Epithelial cell of prostate (primary cell): ENCODE measurements around the gene TBXAS1.

Experiments
- DNase-seq: peaks from one replicate; pipeline ENCODE4 v3.0.0-alpha.2; 2011; ENCODE audit warnings: low read depth, low spot score
- H3K27ac ChIP-seq: fragments of 450-650 bp; 2 replicates; pipeline ENCODE4 v1.5.1; 2017; ENCODE audit warnings: mild to moderate bottlenecking

Gene TBXAS1

DNA sequence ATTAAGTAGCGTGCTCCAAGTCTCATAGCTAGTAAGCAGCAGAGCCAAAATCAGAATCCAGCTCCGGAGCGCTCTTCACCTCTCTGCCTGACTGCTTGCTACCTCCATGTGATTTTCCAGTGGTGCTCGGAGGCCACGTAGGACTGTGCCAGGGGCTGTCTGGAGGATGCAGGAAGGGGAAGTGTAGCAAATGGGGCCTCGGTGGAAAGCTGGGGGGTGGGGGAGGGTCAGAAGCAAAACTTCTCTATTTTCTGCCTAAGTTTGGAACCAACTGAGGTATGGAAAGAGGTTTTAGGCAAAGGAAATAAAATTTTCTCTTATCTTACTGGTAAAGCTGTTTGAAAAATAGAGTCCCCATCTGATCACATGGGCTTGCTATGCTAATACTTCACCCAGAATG, 108.7 kb downstream of the TBXAS1 start:
- no peak for DNase-seq
- no peak overlapping the region for H3K27ac ChIP-seq

DNA sequence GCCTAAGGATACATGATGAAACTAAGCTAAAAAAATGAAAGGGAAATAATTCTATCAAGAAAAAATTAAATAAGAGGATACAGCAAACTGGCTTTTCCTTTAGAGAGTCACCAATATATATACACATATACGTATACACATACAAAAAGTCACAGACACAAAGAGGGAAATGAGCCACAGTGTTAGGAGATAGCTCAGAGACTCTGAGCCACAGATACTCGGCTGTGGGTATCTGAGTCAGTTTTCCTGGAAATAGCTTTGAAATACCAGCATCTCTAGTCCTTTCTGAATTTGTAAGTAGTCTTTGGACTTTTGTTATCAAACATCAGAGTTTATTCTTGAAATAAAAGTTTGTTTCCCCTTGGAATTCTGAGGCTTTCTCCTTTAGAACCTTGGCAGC, 111.8 kb downstream of the TBXAS1 start:
- H3K27ac ChIP-seq = no peak overlapping the region
- DNase-seq = no peak

DNA sequence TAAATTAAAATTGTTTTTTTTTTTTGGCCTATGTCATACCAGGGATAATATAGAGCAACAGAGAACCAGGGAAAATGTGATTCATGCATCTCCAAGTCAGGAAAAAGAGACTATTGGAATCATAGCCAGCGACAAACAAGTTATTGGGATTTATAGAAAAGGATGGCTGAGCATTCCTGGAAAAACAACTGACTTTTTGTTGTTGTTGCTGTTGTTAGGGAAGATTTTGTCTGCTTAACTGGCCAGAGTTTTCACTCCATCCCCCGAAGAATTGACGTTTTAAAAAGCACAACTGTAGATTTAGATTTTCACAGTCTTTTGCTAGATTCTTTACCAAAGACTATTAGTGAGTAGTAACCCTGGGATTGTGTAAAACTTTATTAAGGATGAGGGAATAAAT, 112.4 kb downstream of the TBXAS1 start:
- no peak overlapping the region for H3K27ac ChIP-seq
- DNase-seq = no peak

DNA sequence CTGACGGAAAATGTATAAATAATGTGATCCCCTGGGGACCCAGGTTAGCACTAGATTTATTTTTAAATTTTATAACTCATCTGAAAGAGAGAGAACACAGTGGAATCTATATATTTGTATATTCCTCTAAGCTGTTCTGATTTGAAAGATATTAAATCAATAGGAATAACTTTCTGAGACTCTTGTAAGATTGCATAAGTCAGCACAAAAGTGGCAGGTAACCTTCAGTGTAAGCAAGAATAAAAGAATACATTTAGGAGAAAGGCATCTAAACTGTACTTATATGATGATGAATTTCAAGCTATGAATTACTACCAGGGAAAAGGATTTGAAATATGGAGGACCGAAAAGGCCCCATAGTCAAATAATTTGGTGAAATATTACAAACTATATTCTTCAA, 112.8 kb downstream of the TBXAS1 start:
- no peak for DNase-seq
- H3K27ac ChIP-seq = no peak overlapping the region

DNA sequence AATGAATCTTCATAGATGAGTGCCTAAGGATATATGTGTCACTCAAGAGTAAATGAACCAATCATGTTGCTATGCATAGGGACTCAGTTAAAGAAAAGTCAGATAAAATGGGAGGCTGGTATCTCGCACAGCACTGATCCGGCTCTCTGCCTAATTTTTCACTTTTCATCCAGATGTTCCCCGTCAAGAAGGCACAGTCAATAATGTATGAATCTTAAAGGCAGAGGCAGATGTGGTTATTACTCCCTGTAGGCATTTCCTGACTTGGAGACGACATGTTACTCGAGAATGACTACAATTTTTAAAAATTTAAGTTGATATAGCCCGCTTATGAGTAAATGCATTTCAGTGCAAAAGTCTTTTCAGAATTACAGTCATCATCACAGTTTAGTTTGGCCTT, 113.6 kb downstream of the TBXAS1 start:
- DNase-seq = no peak

DNA sequence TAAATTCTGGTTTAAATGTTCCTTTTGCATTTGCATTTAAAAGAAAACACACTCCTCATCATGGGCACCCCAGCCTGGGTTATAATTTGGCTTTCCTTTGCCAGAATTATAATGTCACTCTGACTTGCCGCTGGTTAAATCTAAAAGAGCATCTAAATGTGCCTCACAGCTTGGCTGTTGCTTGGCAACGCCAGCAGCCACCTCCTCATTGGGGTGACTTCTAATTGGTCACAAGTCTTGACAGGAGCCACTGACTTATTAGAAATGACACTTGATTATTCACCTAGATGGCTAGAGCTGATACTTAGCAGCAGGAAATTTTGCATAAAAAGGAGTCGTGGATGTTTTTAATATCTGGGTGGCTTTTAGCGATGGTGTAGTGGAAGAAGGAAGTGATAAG, 114.3 kb downstream of the TBXAS1 start:
- DNase-seq = no peak
- H3K27ac ChIP-seq = no peak overlapping the region

More for the DNA sequence above, 113.6 kb downstream of the TBXAS1 start:
- no peak overlapping the region for H3K27ac ChIP-seq

DNA sequence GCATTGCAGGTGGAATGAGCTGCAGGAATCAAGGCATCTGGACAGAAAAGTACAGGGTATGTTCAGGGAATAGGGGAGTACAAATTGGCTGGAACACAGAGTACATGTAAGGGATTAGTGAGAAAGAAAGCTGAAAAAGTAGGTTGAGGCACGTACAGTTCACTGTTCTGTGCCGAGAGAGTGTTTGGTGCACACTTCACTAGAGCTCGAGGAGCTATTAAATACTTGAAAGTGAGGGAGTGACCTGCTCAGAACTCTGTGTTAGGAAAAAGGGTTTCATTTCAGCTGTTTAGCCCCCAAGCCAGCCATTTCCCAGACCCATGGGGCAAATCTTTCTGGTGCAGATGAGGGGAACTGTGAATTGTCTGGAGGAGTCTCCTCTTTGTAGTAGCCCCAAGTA, 115.2 kb downstream of the TBXAS1 start:
- DNase-seq = no peak
- H3K27ac ChIP-seq = no peak overlapping the region

DNA sequence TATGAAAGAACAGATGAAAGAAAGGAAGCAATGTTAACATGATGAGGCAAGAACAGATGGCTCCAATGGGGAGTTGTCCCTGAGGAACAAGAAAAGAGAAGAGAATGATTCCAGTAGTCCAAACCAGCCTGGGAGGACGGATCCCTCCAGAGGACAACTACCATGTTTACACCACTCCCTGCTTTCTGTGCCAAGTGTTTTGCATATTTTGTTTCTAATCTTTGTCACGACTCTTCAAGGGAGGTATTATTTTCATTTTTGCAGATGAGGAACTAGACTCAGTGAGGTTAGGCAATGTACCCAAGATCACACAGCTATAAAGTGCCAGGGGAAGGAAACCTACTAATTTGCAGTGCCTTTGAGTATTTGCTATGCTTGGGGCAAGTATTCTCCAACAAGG, 117.5 kb downstream of the TBXAS1 start:
- DNase-seq = no peak
- H3K27ac ChIP-seq = no peak overlapping the region

DNA sequence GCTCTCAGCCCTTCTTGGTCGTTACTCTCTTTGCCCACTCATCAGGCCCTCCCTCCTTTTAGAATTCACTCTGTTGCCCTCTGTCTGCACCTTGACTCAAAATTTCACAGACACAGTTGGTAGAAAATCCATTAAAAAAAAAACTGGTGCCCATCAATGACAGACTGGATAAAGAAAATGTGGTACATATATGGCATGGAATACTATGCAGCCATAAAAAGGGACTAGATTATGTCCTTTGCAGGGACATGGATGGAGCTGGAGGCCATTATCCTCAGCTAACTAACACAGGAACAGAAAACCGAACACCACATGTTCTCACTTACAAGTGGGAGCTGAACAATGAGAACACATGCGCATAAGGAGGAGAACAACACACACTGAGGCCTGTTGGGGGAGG, 118.0 kb downstream of the TBXAS1 start:
- no peak for DNase-seq
- H3K27ac ChIP-seq = no peak overlapping the region

DNA sequence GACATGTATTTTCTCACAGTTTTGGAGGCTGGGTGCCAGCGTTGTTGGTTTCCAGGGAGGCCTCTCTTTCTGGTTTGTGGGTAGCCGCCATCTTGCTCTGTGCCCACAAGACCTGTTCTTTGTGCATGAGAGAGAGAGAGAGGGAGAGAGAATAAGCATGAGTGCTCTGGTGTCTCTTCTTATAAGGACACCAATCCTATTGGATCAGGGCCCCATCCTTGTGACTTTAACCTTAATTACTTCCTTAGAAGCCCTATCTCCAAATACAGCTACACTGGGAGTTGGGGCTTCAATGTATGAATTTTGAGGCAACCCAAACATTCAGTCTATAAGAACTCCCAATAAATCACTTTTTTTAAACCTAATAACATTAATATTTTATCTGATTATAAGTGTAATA, 119.1 kb downstream of the TBXAS1 start:
- H3K27ac ChIP-seq = no peak overlapping the region
- no peak for DNase-seq

DNA sequence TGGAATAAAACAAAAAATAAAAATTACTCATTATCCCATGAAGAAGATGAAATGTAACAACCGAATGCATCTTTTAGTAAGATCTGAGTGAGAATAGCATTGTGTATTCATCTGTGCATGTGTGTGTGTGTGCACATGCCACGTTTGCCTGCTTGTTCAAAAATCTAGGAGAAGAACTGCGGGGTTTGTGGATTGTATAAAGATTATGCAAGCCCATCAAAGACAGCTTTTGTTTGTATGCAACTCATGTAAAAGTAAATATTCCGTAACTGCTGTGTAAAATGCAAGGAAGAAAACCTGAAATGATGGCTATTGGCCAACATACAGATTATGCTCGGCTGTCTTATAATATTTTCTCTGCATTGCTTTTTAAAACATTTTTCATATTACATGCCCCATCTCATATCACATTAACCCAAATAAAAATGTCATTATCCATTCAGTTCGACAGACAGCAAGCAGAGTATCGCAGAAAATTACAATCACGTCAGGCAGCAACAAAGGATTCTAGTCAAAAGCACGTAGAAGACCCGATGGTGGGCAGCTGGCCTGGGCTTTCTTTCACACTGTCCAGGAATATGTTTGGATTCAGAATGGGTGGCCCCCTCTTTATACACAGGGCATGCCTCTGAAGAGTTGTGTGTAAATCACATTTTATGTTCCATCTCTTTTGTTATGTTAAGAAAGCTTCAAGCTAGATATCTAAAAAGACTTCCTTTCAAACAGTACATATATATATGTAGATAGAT, 119.7 kb downstream of the TBXAS1 start:
- no peak overlapping the region for H3K27ac ChIP-seq
- no peak for DNase-seq

DNA sequence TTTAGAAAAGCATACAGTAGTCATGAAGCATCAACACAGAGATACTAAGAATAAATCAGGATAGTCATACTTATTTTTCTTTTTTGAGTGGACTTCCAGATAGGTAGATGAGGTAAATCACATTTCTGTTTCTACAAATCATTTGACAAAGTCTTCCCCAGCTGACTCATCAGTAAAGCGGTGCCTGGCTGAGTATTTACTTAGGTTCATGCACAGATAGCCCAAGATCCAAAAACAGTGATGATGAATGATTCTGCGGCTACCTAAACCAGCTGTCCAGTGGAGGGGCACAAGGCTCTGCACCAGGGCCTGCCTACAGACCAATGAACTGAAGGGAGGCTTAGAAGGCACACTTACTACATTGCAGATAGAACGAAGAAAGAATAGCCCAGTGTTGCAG, 120.6 kb downstream of the TBXAS1 start:
- no peak overlapping the region for H3K27ac ChIP-seq
- DNase-seq = no peak

DNA sequence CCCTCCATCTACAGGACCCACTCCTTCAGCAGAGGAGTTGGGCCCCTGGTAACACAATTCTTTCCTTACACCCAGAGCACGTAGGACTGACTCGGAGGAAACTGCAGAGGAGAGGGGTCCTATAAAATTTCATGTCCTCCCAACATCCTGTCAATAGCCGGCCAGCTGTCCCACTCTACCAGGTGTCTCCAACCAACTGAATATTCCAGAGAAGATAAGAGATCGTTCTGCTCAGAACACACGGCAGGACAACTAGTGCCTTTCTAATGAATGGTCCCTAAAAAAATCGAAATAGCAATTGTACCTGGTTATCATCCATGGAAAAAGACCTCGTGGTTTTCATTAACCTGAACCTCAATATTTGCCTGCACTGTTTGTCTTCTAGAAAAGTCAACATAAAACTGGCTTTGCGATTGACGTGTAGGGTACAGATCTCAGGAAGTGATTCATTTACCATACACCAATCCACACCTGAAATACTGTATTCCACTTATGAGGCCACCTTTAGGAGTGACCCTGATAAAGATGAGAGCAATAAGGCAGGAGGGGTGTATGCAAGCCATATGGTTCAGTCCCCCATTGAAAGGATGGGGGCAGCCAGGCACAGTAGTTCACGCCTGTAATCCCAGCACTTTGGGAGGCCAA, 121.9 kb downstream of the TBXAS1 start:
- peak; percentile 14 for DNase-seq

DNA sequence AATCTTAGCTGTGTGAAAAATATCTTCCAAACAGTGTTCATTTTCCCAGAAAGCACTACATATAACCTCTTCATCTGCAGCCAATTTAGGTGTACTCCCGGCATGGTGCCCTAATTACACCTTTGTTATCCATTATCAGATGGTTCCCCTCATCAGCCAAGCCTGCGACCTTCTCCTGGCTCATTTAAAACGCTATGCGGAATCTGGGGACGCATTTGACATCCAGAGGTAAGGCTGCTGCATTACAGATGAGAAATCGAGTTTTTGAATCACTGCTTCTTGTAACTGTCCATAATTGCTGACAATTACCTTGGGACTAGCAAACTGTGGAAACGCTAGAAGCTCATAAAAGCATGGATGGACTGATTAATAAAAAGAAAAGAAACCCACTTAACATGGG, 124.2 kb downstream of the TBXAS1 start:
- no peak for DNase-seq
- H3K27ac ChIP-seq = no peak overlapping the region

More for the DNA sequence above, 121.9 kb downstream of the TBXAS1 start:
- H3K27ac ChIP-seq = no peak overlapping the region

DNA sequence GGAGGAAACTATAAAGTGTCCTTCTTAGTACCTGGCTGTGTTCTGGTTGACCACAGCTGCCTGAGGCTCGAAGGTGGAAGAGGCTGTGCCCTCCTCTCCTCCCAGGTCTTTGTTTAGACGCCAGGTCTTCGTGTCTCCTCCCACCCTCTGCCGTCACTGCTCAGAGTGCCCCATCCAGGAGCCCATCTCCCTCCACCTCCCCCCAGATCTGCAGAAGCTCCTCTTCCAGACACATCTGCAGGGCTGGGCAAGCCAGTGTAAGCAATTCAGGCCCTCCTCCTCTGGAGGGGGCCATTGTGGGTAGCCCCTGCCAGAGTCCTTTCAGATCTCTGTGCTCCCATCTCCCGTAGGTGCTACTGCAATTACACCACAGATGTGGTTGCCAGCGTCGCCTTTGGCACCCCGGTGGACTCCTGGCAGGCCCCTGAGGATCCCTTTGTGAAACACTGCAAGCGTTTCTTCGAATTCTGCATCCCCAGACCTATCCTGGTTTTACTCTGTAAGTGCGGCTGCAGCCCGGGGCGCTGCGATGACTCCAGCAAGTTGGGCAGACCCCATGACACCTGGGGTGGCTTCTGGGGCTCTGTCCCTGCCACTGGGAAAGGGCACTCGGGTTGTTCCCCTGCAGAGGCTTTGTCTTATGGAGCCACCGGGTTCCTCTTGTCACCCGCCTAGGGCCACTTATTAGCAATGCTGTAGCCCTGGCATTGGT, 126.2 kb downstream of the TBXAS1 start:
- no peak for DNase-seq
- no peak overlapping the region for H3K27ac ChIP-seq

DNA sequence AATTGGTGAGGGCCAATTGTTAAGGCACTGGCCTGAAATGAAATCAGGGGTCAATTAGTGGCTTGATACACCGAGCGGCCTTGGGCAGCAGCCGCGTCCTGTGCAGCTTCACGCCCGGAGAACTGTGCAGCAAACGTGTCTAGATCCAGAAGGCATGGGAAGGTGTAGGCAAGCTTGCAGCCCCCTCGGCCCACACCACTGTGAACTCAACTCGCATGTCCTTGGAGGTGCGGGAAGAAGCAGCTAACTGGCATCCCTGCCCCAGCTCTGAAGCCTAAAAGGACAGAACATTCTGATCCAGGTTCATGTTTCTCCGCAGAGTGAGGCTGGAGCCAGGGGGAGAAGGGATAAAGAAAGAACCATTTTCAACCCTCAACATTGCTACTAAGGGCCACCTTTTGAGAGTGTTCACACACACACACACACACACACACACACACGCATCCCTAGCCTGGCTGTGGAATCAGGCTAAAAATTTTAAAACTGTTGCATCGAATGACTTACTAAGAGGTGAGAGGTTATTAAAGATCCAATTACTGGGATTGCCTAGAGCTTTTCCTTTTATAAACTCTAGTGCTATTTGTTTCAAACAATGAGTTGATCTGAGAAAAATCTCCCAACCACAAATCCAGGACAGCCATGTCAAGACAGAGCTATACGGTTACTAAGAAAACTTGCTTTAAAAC, 129.7 kb downstream of the TBXAS1 start:
- H3K27ac ChIP-seq = no peak overlapping the region
- DNase-seq = no peak

DNA sequence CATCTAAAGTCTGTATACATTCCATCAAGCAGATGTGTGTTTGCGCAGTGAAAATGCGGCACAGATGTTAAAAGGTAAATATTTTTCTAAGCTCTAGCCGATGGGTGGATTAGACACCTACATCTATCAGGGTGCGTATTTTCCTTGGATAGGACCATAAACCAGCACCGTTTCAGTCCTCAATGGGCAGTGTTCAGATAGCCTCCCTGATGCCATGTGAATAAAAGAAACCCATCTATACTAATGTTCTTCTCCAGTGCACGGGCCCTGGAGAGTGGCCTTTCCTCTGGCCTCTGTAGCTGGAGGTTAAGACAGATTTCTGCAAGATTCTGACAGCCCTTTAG, 130.2 kb downstream of the TBXAS1 start:
- DNase-seq = no peak
- H3K27ac ChIP-seq = no peak overlapping the region

DNA sequence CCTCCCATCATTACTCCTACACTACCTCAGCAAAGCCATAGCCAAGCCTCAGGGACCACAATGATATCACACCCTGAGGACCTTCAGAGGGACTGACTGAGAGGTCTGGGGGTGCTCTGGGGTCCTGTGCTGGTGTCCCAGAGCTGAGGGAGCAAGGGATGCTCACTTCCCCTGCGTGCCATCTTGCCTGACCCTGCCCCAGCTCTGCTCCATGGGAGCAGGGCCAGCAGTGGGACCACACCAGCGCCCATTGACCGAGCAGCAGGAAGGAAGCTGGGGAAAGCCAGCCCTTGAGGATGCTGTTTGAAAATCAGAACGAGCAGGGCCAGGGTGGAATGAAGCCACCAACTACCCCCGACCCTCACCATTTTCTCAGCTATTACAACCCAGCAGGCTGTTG, 130.7 kb downstream of the TBXAS1 start:
- H3K27ac ChIP-seq = no peak overlapping the region
- no peak for DNase-seq

DNA sequence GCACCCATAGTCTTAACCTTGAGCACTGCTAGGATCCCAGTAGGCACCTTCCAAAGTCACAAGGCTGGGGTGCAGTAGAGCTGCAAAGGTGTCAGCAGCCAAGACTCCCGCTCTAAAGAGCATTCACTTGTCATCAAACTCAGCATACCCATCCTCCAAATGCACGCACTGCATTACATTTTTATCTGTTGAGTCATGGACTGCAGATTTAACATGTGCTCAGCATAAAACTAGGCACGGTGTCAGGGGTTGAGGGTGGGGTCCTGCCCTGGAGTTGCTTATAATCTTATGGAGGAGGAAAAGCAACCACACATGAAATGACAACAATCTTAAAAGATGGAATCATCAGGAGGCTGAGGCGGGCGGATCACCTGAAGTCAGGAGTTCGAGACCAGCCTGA, 131.1 kb downstream of the TBXAS1 start:
- DNase-seq = no peak
- no peak overlapping the region for H3K27ac ChIP-seq

DNA sequence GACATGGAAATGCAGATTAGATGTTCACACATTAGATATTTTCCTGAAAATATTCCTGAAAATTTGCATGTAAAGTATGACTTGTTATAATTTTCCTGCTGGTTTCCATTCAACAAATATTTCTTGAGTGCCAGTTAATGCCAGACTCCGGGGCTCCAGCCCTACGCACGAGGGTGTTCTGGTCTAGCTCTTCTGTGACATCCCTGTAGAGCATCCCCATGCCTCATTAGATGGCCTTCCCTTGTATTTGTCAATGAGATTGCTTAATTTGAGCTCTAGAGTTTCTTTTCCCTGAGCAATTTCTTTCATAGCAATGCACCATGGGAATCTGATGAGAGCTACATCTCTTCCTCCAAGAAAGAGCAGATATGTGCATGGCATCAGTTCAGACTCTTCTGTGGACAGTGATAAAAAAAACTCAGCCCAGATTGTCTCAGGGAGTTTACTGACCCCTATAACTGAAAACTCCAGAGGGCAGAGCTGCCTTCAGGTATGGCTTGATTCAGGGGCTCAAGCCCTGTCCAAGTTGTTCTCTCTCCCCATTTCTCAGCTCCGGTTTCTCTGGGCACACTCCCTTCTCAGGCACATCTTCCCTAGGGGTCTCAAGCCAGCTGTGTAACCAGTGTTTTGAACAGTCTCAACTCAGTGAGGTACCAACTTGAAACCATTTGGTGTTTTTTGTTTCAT, 137.0 kb downstream of the TBXAS1 start:
- DNase-seq = no peak
- no peak overlapping the region for H3K27ac ChIP-seq
